K562 (cell line): ENCODE data around the gene DSP. TPM values are rescaled to one million over a fixed set of nuclear protein-coding genes. Genes with fewer than 3 reads are reported as not detected.

Source experiments
- ATAC-seq: fragments of 200-7000 bp; cut with Tn5 transposase; 3 replicates; pipeline ENCODE4 v1.9.1; 2020; ENCODE audit warnings: moderate library complexity
- BruUV-seq: library from RNA; stranded (reverse); fragments of 400-500 nt; replicated peaks from 2 replicates; lab custom pipeline; 2021; lab: Mats Ljungman, UMichigan
- CTCF ChIA-PET: fragments of 300-600 bp; formaldehyde crosslinking; extraction: SDS; loops from one replicate; lab custom pipeline; 2021; ENCODE audit warnings: low intra/inter-chr PET ratio; lab: Yijun Ruan, JAX
- POLR2A ChIA-PET: fragments of 300-600, 350-650 bp; sonication (Branson Sonifier 250); formaldehyde crosslinking; extraction: SDS; loops from one replicate; lab custom pipeline; 2021; ENCODE audit warnings: antibody characterized with exemption, inconsistent platforms; lab: Yijun Ruan, JAX
- DNase-seq, 4 experiments: peaks; one replicate each; pipeline versions ENCODE4 v3.0.0 to v3.0.0-alpha.2; 2011 to 2018; ENCODE audit warnings: low spot score in 3 of 4, mixed read lengths in 3 of 4; ENCODE audit errors: extremely low read depth in 1 of 4
- FAIRE-seq: peaks from 2 replicates; lab custom pipeline; 2011; peaks lifted over from hg19 to GRCh38; lab: Jason Lieb, UNC
- H2AFZ ChIP-seq: 2 replicates; pipeline ENCODE4 v1.6.0; 2011; ENCODE audit warnings: low read depth, low read length, control low read depth, inconsistent platforms
- H3K27ac ChIP-seq: fragments of 200-600 bp; 3 replicates; pipeline ENCODE4 v1.8.0; 2011; ENCODE audit warnings: low read depth, mild to moderate bottlenecking, control low read depth, inconsistent platforms, low read length, moderate library complexity, mixed read lengths; ENCODE audit errors: extremely low read depth
- H3K27me3 ChIP-seq, 2 experiments: fragments of 300-600 bp in 1 of 2; 2 replicates in 1 of 2; 3 replicates in 1 of 2; pipeline versions ENCODE4 v1.6.0 to v1.8.0; 2011; ENCODE audit warnings: inconsistent platforms in 2 of 2, low read length in 2 of 2, mild to moderate bottlenecking in 1 of 2, mixed read lengths in 1 of 2, moderate library complexity in 1 of 2; ENCODE audit not compliant: control insufficient read depth in 2 of 2, insufficient read depth in 2 of 2
- H3K36me3 ChIP-seq: fragments of 300-600 bp; 3 replicates; pipeline ENCODE4 v1.8.0; 2011; ENCODE audit warnings: mild to moderate bottlenecking, low read length, inconsistent platforms; ENCODE audit not compliant: control insufficient read depth, insufficient read depth
- H3K4me1 ChIP-seq, 2 experiments: fragments of 200-600 bp in 1 of 2; replicated peaks in 1 of 2; 2 replicates in 1 of 2; 3 replicates in 1 of 2; pipeline versions ENCODE4 v1.5.1 to v1.8.0; 2011; ENCODE audit warnings: inconsistent platforms in 2 of 2, low read length in 2 of 2, mild to moderate bottlenecking in 1 of 2, mixed read lengths in 1 of 2, moderate library complexity in 1 of 2; ENCODE audit not compliant: control insufficient read depth in 2 of 2, insufficient read depth in 2 of 2
- H3K4me2 ChIP-seq: 2 replicates; pipeline ENCODE4 v1.6.1; 2011; ENCODE audit warnings: low read length, control low read depth, inconsistent platforms, mixed read lengths; ENCODE audit not compliant: insufficient read depth
- H3K4me3 ChIP-seq: fragments of 200-600 bp; sonication (generic), shearing (Covaris generic); 2 replicates; pipeline ENCODE4 v1.5.1; 2016; ENCODE audit warnings: control low read depth, inconsistent platforms
- H3K79me2 ChIP-seq: fragments of 200-600 bp; 3 replicates; pipeline ENCODE4 v1.8.0; 2011; ENCODE audit warnings: low read length, inconsistent platforms; ENCODE audit not compliant: control insufficient read depth, insufficient read depth
- H3K9ac ChIP-seq, 2 experiments: 2 replicates each; pipeline versions ENCODE4 v1.6.0 to v1.6.1; 2011; ENCODE audit warnings: low read depth in 2 of 2, low read length in 2 of 2, control low read depth in 1 of 2, inconsistent platforms in 1 of 2, mild to moderate bottlenecking in 1 of 2, mixed read lengths in 1 of 2; ENCODE audit not compliant: insufficient read depth in 1 of 2
- H3K9me1 ChIP-seq: one replicate; pipeline ENCODE4 v1.6.0; 2011; ENCODE audit warnings: inconsistent platforms, mild to moderate bottlenecking, low read length, moderate library complexity; ENCODE audit not compliant: control insufficient read depth, insufficient read depth
- H3K9me3 ChIP-seq: replicated peaks from 2 replicates; pipeline ENCODE4 v1.5.1; 2011; ENCODE audit warnings: low read depth, low read length, inconsistent platforms; ENCODE audit not compliant: control insufficient read depth, insufficient read depth
- H4K20me1 ChIP-seq: replicated peaks from 2 replicates; pipeline ENCODE4 v1.6.1; 2011; ENCODE audit warnings: low read length, inconsistent platforms, mixed read lengths; ENCODE audit not compliant: control insufficient read depth, insufficient read depth
- FOXJ3 ChIP-seq: sonication (generic); formaldehyde crosslinking; IDR thresholded peaks from 2 replicates; pipeline ENCODE4 v1.4.0; 2020; ENCODE audit warnings: mild to moderate bottlenecking, missing genetic modification reagents
- MTA2 ChIP-seq: fragments of 450-650 bp; IDR thresholded peaks from 2 replicates; pipeline ENCODE4 v1.6.1; 2016; ENCODE audit warnings: low read depth
- SPI1 ChIP-seq: IDR thresholded peaks from 2 replicates; pipeline ENCODE4 v1.6.1; 2011; ENCODE audit warnings: low read depth, low read length, control low read depth, borderline replicate concordance
- SREBF2 ChIP-seq: sonication (generic); formaldehyde crosslinking; IDR thresholded peaks from 2 replicates; pipeline ENCODE4 v1.4.0; 2020; ENCODE audit warnings: mild to moderate bottlenecking, missing genetic modification reagents
- TCF3 ChIP-seq: sonication (generic); formaldehyde crosslinking; IDR thresholded peaks from 2 replicates; pipeline ENCODE4 v1.4.0; 2020; ENCODE audit warnings: mild to moderate bottlenecking, missing genetic modification reagents
- TEAD4 ChIP-seq, 2 experiments: sonication (generic) in 1 of 2; formaldehyde crosslinking in 1 of 2; IDR thresholded peaks; 2 replicates each; pipeline versions ENCODE4 v1.6.1 to v1.8.0; 2012 to 2022; ENCODE audit warnings: borderline replicate concordance in 1 of 2, inconsistent platforms in 1 of 2, low read length in 1 of 2, mild to moderate bottlenecking in 1 of 2, missing genetic modification reagents in 1 of 2
- TSC22D4 ChIP-seq: fragments of 450-650 bp; IDR thresholded peaks from 2 replicates; pipeline ENCODE4 v1.6.1; 2016; ENCODE audit warnings: missing genetic modification characterization, missing biosample characterization, control low read depth
- ZEB2 ChIP-seq: fragments of 450-650 bp; IDR thresholded peaks from 2 replicates; pipeline ENCODE4 v1.6.1; 2016
- ZNF239 ChIP-seq: fragments of 250-450 bp; sonication (Bioruptor Pico); IDR thresholded peaks from 2 replicates; pipeline ENCODE4 v1.4.0; 2020; ENCODE audit warnings: mild to moderate bottlenecking
- ZNF316 ChIP-seq: fragments of 450-650 bp; IDR thresholded peaks from 2 replicates; pipeline ENCODE4 v1.6.1; 2016
- WGBS: fragments of 100-300 bp; shearing (Covaris generic); methylation state at CpG from one replicate; pipeline ENCODE4 v1.1.6; 2016; ENCODE audit warnings: low coverage, mixed read lengths; ENCODE audit not compliant: insufficient coverage; ENCODE audit errors: missing lambda C conversion rate; 5-methylcytosine and 5-hydroxymethylcytosine counted together
- in situ Hi-C: fragments of 300-500 bp; cut with MboI; formaldehyde crosslinking; loops from 4 replicates; pipeline ENCODE4 v1.15.0; 2018; ENCODE audit warnings: inconsistent platforms, mixed read lengths
- intact Hi-C: fragments of 100-400 bp; cut with micrococcal nuclease; formaldehyde crosslinking; loops from 2 replicates; pipeline ENCODE4 v1.14.2; 2022
- polyA plus RNA-seq, 8 experiments: library from polyadenylated mRNA; depleted of rRNA in 4 of 8; stranded (reverse) in 5 of 8; unstranded in 3 of 8; fragments of >200 nt; fragmentation: Nextera tagmentation in 2 of 8; fragmentation: Illumina TruSeq in 1 of 8; extraction: Ambion mirVana in 2 of 8; extraction: Trizol in 1 of 8; gene quantifications; 2 replicates each; pipeline versions ENCODE4 v1.2.1 to v1.2.3, GENCODE V29; 2011 to 2014; ENCODE audit warnings: inconsistent platforms in 1 of 8, missing spikeins in 1 of 8
- total RNA-seq, 7 experiments: library from RNA; depleted of rRNA in 6 of 7; stranded (reverse); fragments of >200 nt in 6 of 7; fragmentation: Illumina TruSeq in 2 of 7; extraction: Trizol in 2 of 7; gene quantifications; 2 replicates each; pipeline versions ENCODE4 v1.2.1 to v1.2.3, GENCODE V29; 2011 to 2021; ENCODE audit warnings: low replicate concordance in 1 of 7
- TF ChIP-seq, protein P1 (sequence below): fragments of 250-450 bp; sonication (Bioruptor Pico); IDR thresholded peaks from 2 replicates; pipeline ENCODE4 v1.4.0; 2020; ENCODE audit warnings: mild to moderate bottlenecking, moderate library complexity

DSP gene
- total and polyA plus RNA-seq, 9 of the 15 experiments (the other 6 are each of a cell fraction or from before 2014, with no cell fraction given): under 0.01 to 0.24 (median 0.03) TPM; not detected in 2

DNA sequence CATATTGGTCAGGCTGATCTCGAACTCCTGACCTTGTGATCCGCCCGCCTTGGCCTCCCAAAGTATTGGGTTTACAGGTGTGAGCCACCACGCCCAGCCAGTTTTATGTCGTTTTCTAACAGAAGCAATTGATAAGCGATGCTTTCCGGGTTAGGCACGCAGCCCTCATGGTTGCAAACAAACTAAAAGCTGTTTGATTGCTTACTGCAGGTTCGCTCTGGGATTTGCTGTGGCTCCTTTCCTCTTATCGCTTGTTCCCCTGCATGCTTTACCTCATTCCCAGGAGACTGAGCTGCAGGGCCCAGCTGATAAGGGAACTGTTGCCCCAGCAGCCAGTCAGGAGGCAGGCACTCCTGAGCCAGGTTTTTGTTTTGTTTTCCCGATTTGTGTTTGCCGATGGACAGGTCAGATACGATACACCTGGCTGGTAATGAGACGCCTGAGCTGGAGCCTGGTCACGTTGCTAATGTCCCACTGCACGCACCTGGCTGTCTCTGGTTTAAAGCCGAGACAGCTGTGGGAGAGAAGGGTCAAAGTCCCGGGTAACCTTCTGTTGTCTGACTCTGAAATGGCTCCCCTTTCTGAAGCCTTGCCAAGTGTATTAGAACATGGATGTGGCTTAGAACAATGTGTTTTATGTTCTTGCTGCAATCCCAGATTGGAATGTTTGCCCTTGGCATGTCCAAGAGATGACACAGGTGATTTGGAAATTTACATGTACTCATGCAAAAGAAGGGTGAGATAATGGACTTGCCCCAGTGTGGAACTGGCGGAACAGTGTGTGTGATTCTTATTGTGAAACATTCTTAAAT is 19.9 kb downstream of the DSP start (continued):
- TF ChIP-seq FOXJ3 (CRISPR knock-in tag): no peak
- peak; percentile 55; the same call in 1 of the 2 replicates for TF ChIP-seq MTA2
- TF ChIP-seq TCF3 (CRISPR knock-in tag): peak; percentile 79
- TF ChIP-seq TEAD4 (IDR thresholded peaks at IDR 0.05; ENCODE audit: low read length): peak; percentile 65
- no peak for TF ChIP-seq TEAD4 (CRISPR knock-in tag; IDR thresholded peaks at IDR 0.05; ENCODE audit: borderline replicate concordance)
- no peak for TF ChIP-seq TSC22D4 (tag)
- TF ChIP-seq SREBF2 (CRISPR knock-in tag): no peak
- TF ChIP-seq, protein P1, sequence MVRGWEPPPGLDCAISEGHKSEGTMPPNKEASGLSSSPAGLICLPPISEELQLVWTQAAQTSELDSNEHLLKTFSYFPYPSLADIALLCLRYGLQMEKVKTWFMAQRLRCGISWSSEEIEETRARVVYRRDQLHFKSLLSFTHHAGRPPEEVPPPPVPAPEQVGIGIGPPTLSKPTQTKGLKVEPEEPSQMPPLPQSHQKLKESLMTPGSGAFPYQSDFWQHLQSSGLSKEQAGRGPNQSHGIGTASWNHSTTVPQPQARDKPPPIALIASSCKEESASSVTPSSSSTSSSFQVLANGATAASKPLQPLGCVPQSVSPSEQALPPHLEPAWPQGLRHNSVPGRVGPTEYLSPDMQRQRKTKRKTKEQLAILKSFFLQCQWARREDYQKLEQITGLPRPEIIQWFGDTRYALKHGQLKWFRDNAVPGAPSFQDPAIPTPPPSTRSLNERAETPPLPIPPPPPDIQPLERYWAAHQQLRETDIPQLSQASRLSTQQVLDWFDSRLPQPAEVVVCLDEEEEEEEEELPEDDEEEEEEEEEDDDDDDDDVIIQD: no peak
- TF ChIP-seq ZNF239 (CRISPR knock-in tag): no peak
- peak; percentile 70 for TF ChIP-seq ZEB2
- TF ChIP-seq, all 486 proteins: peak for 26

DNA sequence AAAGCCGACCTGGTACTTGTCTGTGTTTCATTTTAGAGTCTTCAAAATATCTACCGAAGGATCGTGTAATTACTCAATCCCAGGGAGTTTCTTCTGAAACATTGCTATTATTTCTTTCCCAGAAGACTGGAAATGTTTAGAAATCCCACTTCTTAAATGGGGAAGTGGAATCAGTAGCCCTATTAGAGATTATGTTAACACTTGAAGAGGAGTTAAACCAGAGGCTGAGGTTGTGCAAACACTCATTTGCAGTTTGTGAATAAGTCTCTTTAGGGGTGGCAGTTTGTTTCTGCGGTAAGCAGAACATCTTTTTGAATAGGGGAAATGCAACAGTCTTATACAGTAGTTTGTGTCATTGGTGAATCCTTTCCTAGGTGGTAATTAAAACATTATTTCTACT is 21.3 kb downstream of the DSP start:
- Histone ChIP-seq H3K4me3 (no peak overlapping the region), H3K79me2 (no peaks in the 10 kb centered on the region), H3K4me1 (peaks cover 0 to 4% of the 10 kb centered on the region in 2 experiments; a peak in 1 of 5 replicates), H3K4me2 (no peak overlapping the region), H3K9ac (no peak overlapping the region), H3K36me3 (no peaks in the 10 kb centered on the region), H3K9me1 (no peaks in the 10 kb centered on the region), H3K9me3 (no peaks in the 10 kb centered on the region), H4K20me1 (0 out of 2 replicates have a peak, but pooled peaks cover 6% of the 10 kb centered on the region), H3K27me3 (peaks cover 69 to 71% of the 10 kb centered on the region in 2 experiments), H2AFZ (no peak overlapping the region), H3K27ac (no peak overlapping the region)
- no TSS peak for BruUV-seq
- in situ Hi-C loops: no loop called here
- ChIA-PET POLR2A (no interaction called here), CTCF (no interaction called here)
- intact Hi-C loops: no loop called here
- ATAC-seq (no peak), DNase-seq (no peak), FAIRE-seq (no peak)
- WGBS: 8% methylated on average over 4 of the region's 4 CpGs
- TF ChIP-seq SPI1 (peak; percentile 66; the same call in 1 of the 2 replicates), ZNF316 (no peak)
